ENCODE data around the gene OR10AD1.
A peak's percentile ranks its signal among the peaks of the same experiment; 100 is the strongest.

Gene OR10AD1

GRCh38 chr12:48183876-48184548 is 19.1 kb downstream of the OR10AD1 start:
- Histone ChIP-seq H3K9me3 (no peaks in the 10 kb centered on the region), H3K4me3 (peak overlapping the region; percentile 64), H3K36me3 (replicated peaks) (no peaks in the 10 kb centered on the region), H3K4me1 (peaks cover 21% of the 10 kb centered on the region), H3K27me3 (ENCODE audit: low read depth) (no peaks in the 10 kb centered on the region)
- no peak for DNase-seq (ENCODE audit: low spot score in 2 of 2)
- in situ Hi-C loops (cut with MboI; ENCODE audit: low sequenced_read_pairs), result no loop called here

GRCh38 chr12:48183091-48183875 is 19.8 kb downstream of the OR10AD1 start, which contains the start of gene CCDC184:
Gene CCDC184, plus strand, starts transcription at chr12:48183644. Its CDS starts 479 bp downstream, at chr12:48184123.
- peaks cover 21% of the 10 kb centered on the region for H3K4me1 ChIP-seq
- no peaks in the 10 kb centered on the region for H3K9me3 ChIP-seq
- H3K27me3 ChIP-seq (ENCODE audit: low read depth), result no peaks in the 10 kb centered on the region; the same call in 1 of the 2 replicates
- H3K4me3 ChIP-seq, result peak within 1 kb of the TSS; percentile 64
- no peaks in the 10 kb centered on the region for H3K36me3 ChIP-seq (replicated peaks)
- peak; percentile 83 to 92 for DNase-seq (ENCODE audit: low spot score in 2 of 2)
- in situ Hi-C loops (cut with MboI; ENCODE audit: low sequenced_read_pairs), result no loop called here

GRCh38 chr12:48182631-48183030 is 20.5 kb downstream of the OR10AD1 start:
- no peaks in the 10 kb centered on the region; the same call in 1 of the 2 replicates for H3K27me3 ChIP-seq (ENCODE audit: low read depth)

GRCh38 chr12:48180857-48181495 is 22.1 kb downstream of the OR10AD1 start:
- in situ Hi-C loops (cut with MboI; ENCODE audit: low sequenced_read_pairs), result no loop called here
- H3K4me1 ChIP-seq, result peaks cover 16% of the 10 kb centered on the region
- H3K4me3 ChIP-seq, result no peak overlapping the region
- DNase-seq (ENCODE audit: low spot score in 2 of 2), result no peak
- no peaks in the 10 kb centered on the region for H3K9me3 ChIP-seq
- H3K36me3 ChIP-seq (replicated peaks), result no peaks in the 10 kb centered on the region
- peaks cover 6% of the 10 kb centered on the region for H3K27me3 ChIP-seq (ENCODE audit: low read depth)

More at GRCh38 chr12:48182631-48183030, 20.5 kb downstream of the OR10AD1 start:
- DNase-seq (ENCODE audit: low spot score in 2 of 2), result no peak
- H3K9me3 ChIP-seq, result no peaks in the 10 kb centered on the region
- peaks cover 21% of the 10 kb centered on the region for H3K4me1 ChIP-seq
- H3K36me3 ChIP-seq (replicated peaks), result no peaks in the 10 kb centered on the region
- H3K4me3 ChIP-seq, result peak overlapping the region; percentile 64
- in situ Hi-C loops (cut with MboI; ENCODE audit: low sequenced_read_pairs), result no loop called here

GRCh38 chr12:48180424-48180823 is 22.7 kb downstream of the OR10AD1 start:
- Histone ChIP-seq H3K4me3 (no peak overlapping the region), H3K27me3 (ENCODE audit: low read depth) (peaks cover 6% of the 10 kb centered on the region), H3K9me3 (no peaks in the 10 kb centered on the region), H3K4me1 (peaks cover 13% of the 10 kb centered on the region), H3K36me3 (replicated peaks) (no peaks in the 10 kb centered on the region)
- DNase-seq (ENCODE audit: low spot score in 2 of 2), result no peak
- in situ Hi-C loops (cut with MboI; ENCODE audit: low sequenced_read_pairs), result no loop called here

GRCh38 chr12:48179466-48179865 is 23.6 kb downstream of the OR10AD1 start:
- Histone ChIP-seq H3K36me3 (replicated peaks) (no peaks in the 10 kb centered on the region), H3K27me3 (ENCODE audit: low read depth) (peaks cover 6% of the 10 kb centered on the region), H3K4me1 (peaks cover 7% of the 10 kb centered on the region; the same call in 1 of the 2 replicates), H3K9me3 (no peaks in the 10 kb centered on the region), H3K4me3 (no peak overlapping the region)
- DNase-seq (ENCODE audit: low spot score in 2 of 2), result no peak
- in situ Hi-C loops (cut with MboI; ENCODE audit: low sequenced_read_pairs), result no loop called here

GRCh38 chr12:48177982-48178381 is 25.1 kb downstream of the OR10AD1 start:
- H3K4me3 ChIP-seq, result no peak overlapping the region
- no peaks in the 10 kb centered on the region for H3K9me3 ChIP-seq
- peaks cover 6% of the 10 kb centered on the region for H3K27me3 ChIP-seq (ENCODE audit: low read depth)
- in situ Hi-C loops (cut with MboI; ENCODE audit: low sequenced_read_pairs), result no loop called here
- no peaks in the 10 kb centered on the region for H3K36me3 ChIP-seq (replicated peaks)
- peaks cover 5% of the 10 kb centered on the region; the same call in 1 of the 2 replicates for H3K4me1 ChIP-seq
- DNase-seq (ENCODE audit: low spot score in 2 of 2), result no peak

GRCh38 chr12:48176417-48176751 is 26.7 kb downstream of the OR10AD1 start:
- Histone ChIP-seq H3K36me3 (replicated peaks) (no peaks in the 10 kb centered on the region), H3K4me1 (no peaks in the 10 kb centered on the region), H3K27me3 (ENCODE audit: low read depth) (peaks cover 6% of the 10 kb centered on the region), H3K9me3 (no peaks in the 10 kb centered on the region), H3K4me3 (no peak overlapping the region)
- no peak for DNase-seq (ENCODE audit: low spot score in 2 of 2)
- in situ Hi-C loops (cut with MboI; ENCODE audit: low sequenced_read_pairs), result no loop called here

GRCh38 chr12:48175613-48176416 is 27.3 kb downstream of the OR10AD1 start:
- in situ Hi-C loops (cut with MboI; ENCODE audit: low sequenced_read_pairs), result no loop called here
- Histone ChIP-seq H3K36me3 (replicated peaks) (no peaks in the 10 kb centered on the region), H3K9me3 (no peaks in the 10 kb centered on the region), H3K4me3 (no peak overlapping the region), H3K27me3 (ENCODE audit: low read depth) (peaks cover 6% of the 10 kb centered on the region), H3K4me1 (no peaks in the 10 kb centered on the region)
- DNase-seq (ENCODE audit: low spot score in 2 of 2), result no peak

- Histone ChIP-seq H3K27me3 (ENCODE audit: low read depth) (no peaks in the 10 kb centered on the region), H3K36me3 (replicated peaks) (no peaks in the 10 kb centered on the region), H3K4me1 (peaks cover 10% of the 10 kb centered on the region), H3K4me3 (no peak overlapping the region), H3K9me3 (no peaks in the 10 kb centered on the region)
- in situ Hi-C loops (cut with MboI; ENCODE audit: low sequenced_read_pairs), result loop anchor here (10.0 kb wide), 1 partner anchor 454 kb away; no protein-coding TSS in a partner anchor
- DNase-seq (ENCODE audit: low spot score in 2 of 2), result no peak
Observed at GRCh38 chr12:48169011-48169410, 34.1 kb downstream of the OR10AD1 start.

- peak; percentile 69 to 71 for DNase-seq (ENCODE audit: low spot score in 2 of 2)
- Histone ChIP-seq H3K27me3 (ENCODE audit: low read depth) (no peaks in the 10 kb centered on the region), H3K36me3 (replicated peaks) (no peaks in the 10 kb centered on the region), H3K4me1 (peaks cover 15% of the 10 kb centered on the region), H3K4me3 (no peak overlapping the region), H3K9me3 (no peaks in the 10 kb centered on the region)
- in situ Hi-C loops (cut with MboI; ENCODE audit: low sequenced_read_pairs), result loop anchor here (10.0 kb wide), 1 partner anchor 451 kb away; no protein-coding TSS in a partner anchor
Observed at GRCh38 chr12:48165089-48165981, 37.8 kb downstream of the OR10AD1 start.

- Histone ChIP-seq H3K4me1 (peaks cover 12% of the 10 kb centered on the region), H3K36me3 (replicated peaks) (no peaks in the 10 kb centered on the region), H3K4me3 (no peak overlapping the region), H3K9me3 (no peaks in the 10 kb centered on the region), H3K27me3 (ENCODE audit: low read depth) (no peaks in the 10 kb centered on the region)
- in situ Hi-C loops (cut with MboI; ENCODE audit: low sequenced_read_pairs), result loop anchor here (10.0 kb wide), 1 partner anchor 450 kb away; no protein-coding TSS in a partner anchor
- DNase-seq (ENCODE audit: low spot score in 2 of 2), result peak in 1 of 2 experiments; percentile 33
Observed at GRCh38 chr12:48164451-48164850, 38.6 kb downstream of the OR10AD1 start.
